UCSD-AML1 (cell line): ENCODE data around the gene CCDC160.

ENCODE experiments used
- DNase-seq: peaks from one replicate; lab custom pipeline; 2025; ENCODE audit not compliant: unreplicated experiment; lab: John Stamatoyannopoulos, UW

Gene CCDC160

GRCh38 chrX:134294548-134294947, 57.6 kb downstream of the CCDC160 start:
- DNase-seq = no peak
